ENCODE measurements around the gene EIF4B. TPM values are rescaled to one million over a fixed set of nuclear protein-coding genes. Genes with fewer than 3 reads are reported as not detected.

The EIF4B gene
- total and polyA plus RNA-seq, 2 of the 8 experiments (the other 6 are each of a cell fraction or from before 2014, with no cell fraction given): 269 to 816 TPM

DNA sequence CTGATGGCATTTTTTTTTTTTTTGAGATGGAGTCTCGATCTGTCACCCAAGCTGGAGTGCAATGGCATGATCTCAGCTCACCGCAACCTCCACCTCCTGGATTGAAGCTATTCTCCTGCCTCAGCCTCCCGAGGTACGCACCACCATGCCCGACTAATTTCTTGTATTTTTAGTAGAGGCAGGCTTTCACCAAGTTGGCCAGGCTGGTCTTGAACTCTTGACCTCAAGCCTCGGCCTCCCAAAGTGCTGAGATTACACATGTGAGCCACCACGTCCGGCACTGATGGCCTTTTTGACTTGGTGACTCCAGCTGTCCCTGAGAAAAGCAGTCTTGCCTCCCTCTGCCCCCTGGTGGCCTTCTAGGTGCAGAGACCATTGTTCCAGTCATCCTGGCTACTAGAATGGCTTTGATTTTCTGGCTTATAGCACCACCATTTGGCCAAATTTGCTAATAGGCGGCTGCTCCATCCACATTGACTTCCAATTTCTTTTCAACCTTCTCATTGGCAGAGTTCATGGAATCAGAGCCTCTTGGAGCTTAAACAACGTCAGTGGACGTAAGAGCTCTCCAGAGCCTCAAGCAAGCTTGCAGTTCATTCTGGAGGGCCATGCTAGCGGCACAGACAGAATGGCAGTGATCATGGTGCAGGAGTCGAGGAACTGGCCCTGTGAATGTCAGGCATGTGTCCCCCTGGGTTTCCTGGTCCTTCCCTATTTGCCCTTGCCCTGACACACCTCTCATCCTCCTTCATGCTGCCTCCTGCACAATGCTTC, 25.4 kb upstream of the EIF4B start (continued):
- 0 out of 2 replicates have a peak, but pooled peaks have one; percentile 62 for TF ChIP-seq TCF12 (IDR thresholded peaks at IDR 0.05; ENCODE audit: low read depth, low read length)
- TF ChIP-seq JUND (IDR thresholded peaks at IDR 0.05; ENCODE audit: low read length): no peak
- TF ChIP-seq, protein P1, sequence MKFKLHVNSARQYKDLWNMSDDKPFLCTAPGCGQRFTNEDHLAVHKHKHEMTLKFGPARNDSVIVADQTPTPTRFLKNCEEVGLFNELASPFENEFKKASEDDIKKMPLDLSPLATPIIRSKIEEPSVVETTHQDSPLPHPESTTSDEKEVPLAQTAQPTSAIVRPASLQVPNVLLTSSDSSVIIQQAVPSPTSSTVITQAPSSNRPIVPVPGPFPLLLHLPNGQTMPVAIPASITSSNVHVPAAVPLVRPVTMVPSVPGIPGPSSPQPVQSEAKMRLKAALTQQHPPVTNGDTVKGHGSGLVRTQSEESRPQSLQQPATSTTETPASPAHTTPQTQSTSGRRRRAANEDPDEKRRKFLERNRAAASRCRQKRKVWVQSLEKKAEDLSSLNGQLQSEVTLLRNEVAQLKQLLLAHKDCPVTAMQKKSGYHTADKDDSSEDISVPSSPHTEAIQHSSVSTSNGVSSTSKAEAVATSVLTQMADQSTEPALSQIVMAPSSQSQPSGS (IDR thresholded peaks at IDR 0.05; ENCODE audit: low read length): peak; percentile 88
- no peak for TF ChIP-seq MAFK (IDR thresholded peaks at IDR 0.05; ENCODE audit: low read depth, low read length)
- no peak for TF ChIP-seq POLR2A (IDR thresholded peaks at IDR 0.05; ENCODE audit: control extremely low read depth in 1 of 2, low read depth in 2 of 2, low read length in 2 of 2)
- TF ChIP-seq CEBPB (IDR thresholded peaks at IDR 0.05; ENCODE audit: low read depth, low read length): no peak
- no peak for TF ChIP-seq RNF2 (IDR thresholded peaks at IDR 0.05; ENCODE audit: borderline replicate concordance, low read depth, low read length, missing control alignments, poor library complexity, severe bottlenecking)
- TF ChIP-seq, protein P2, sequence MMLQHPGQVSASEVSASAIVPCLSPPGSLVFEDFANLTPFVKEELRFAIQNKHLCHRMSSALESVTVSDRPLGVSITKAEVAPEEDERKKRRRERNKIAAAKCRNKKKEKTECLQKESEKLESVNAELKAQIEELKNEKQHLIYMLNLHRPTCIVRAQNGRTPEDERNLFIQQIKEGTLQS (IDR thresholded peaks at IDR 0.05; ENCODE audit: insufficient read depth, low read depth, low read length): no peak
- TF ChIP-seq KDM5A (IDR thresholded peaks at IDR 0.05; ENCODE audit: low read length): no peak; the same call in 1 of the 2 replicates
- 0 out of 2 replicates have a peak, but pooled peaks have one; percentile 78 for TF ChIP-seq SP4 (IDR thresholded peaks at IDR 0.05; ENCODE audit: low read length)
- no peak for TF ChIP-seq PHF8 (conservative IDR thresholded peaks at IDR 0.05; ENCODE audit: low read depth, low read length)
